ENCODE data around the gene NT5DC2. TPM values are rescaled to one million over a fixed set of nuclear protein-coding genes. Genes with fewer than 3 reads are reported as not detected.

Gene NT5DC2
- total RNA-seq, 2 donors from 2014 or later, result 25.4 to 32.4 TPM

GRCh38 chr3:52493232-52494017, 40.2 kb downstream of the NT5DC2 start:
- DNase-seq (no peak), ATAC-seq (no peak)
- WGBS, 2 donors, result 89 to 93% methylated on average over 5 to 7 of the region's 7 CpGs
- no peak overlapping the region for H3K4me3 ChIP-seq
- H3K9me3 ChIP-seq, result no peaks in the 10 kb centered on the region
- peaks cover 0 to 20% of the 10 kb centered on the region in 2 donors for H3K36me3 ChIP-seq (replicated peaks in 1 of 2; ENCODE audit: insufficient read depth in 1 of 2, low read depth in 2 of 2)
- H3K4me1 ChIP-seq, result peaks cover 4% of the 10 kb centered on the region
- H3K27me3 ChIP-seq, result no peaks in the 10 kb centered on the region
- intact Hi-C loops (cut with DNase I), result no loop called here
- TF ChIP-seq, protein P1, sequence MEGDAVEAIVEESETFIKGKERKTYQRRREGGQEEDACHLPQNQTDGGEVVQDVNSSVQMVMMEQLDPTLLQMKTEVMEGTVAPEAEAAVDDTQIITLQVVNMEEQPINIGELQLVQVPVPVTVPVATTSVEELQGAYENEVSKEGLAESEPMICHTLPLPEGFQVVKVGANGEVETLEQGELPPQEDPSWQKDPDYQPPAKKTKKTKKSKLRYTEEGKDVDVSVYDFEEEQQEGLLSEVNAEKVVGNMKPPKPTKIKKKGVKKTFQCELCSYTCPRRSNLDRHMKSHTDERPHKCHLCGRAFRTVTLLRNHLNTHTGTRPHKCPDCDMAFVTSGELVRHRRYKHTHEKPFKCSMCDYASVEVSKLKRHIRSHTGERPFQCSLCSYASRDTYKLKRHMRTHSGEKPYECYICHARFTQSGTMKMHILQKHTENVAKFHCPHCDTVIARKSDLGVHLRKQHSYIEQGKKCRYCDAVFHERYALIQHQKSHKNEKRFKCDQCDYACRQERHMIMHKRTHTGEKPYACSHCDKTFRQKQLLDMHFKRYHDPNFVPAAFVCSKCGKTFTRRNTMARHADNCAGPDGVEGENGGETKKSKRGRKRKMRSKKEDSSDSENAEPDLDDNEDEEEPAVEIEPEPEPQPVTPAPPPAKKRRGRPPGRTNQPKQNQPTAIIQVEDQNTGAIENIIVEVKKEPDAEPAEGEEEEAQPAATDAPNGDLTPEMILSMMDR (IDR thresholded peaks at IDR 0.05), result no peak
- TF ChIP-seq POLR2A (IDR thresholded peaks at IDR 0.05), result no peak
- H3K27ac ChIP-seq, result no peak overlapping the region

DNA sequence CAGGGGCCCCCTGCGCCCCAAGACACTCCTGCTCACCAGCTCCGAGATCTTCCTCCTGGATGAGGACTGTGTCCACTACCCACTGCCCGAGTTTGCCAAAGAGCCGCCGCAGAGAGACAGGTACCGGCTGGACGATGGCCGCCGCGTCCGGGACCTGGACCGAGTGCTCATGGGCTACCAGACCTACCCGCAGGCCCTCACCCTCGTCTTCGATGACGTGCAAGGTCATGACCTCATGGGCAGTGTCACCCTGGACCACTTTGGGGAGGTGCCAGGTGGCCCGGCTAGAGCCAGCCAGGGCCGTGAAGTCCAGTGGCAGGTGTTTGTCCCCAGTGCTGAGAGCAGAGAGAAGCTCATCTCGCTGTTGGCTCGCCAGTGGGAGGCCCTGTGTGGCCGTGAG, 41.6 kb downstream of the NT5DC2 start:
- Histone ChIP-seq H3K27ac (no peak overlapping the region), H3K36me3 (replicated peaks in 1 of 2; ENCODE audit: insufficient read depth in 1 of 2, low read depth in 2 of 2) (peaks cover 0 to 25% of the 10 kb centered on the region in 2 donors)

GRCh38 chr3:52490939-52491526, 42.6 kb downstream of the NT5DC2 start:
- no peak overlapping the region for H3K4me3 ChIP-seq
- no peaks in the 10 kb centered on the region for H3K9me3 ChIP-seq
- TF ChIP-seq, protein P1 (IDR thresholded peaks at IDR 0.05), result no peak
- TF ChIP-seq POLR2A (IDR thresholded peaks at IDR 0.05), result peak in 1 of 3 donors; percentile 16
- ATAC-seq (no peak), DNase-seq (peak in 1 of 4 donors; percentile 65)
- H3K27ac ChIP-seq, result peak overlapping the region in 2 of 4 donors; percentile 57 to 70
- no peaks in the 10 kb centered on the region for H3K27me3 ChIP-seq
- peaks cover 4% of the 10 kb centered on the region for H3K4me1 ChIP-seq
- peaks cover 0 to 25% of the 10 kb centered on the region in 2 donors for H3K36me3 ChIP-seq (replicated peaks in 1 of 2; ENCODE audit: insufficient read depth in 1 of 2, low read depth in 2 of 2)
- WGBS, 2 donors, result 58 to 68% methylated on average over 4 to 23 of the region's 23 CpGs
- intact Hi-C loops (cut with DNase I), result no loop called here

More for the DNA sequence above, 41.6 kb downstream of the NT5DC2 start:
- WGBS, 2 donors, result 96 to 97% methylated on average over 16 to 21 of the region's 21 CpGs
- TF ChIP-seq, protein P1 (IDR thresholded peaks at IDR 0.05), result no peak
- no peak for TF ChIP-seq POLR2A (IDR thresholded peaks at IDR 0.05)
- DNase-seq (no peak), ATAC-seq (no peak)
- Histone ChIP-seq H3K4me3 (no peak overlapping the region), H3K9me3 (no peaks in the 10 kb centered on the region), H3K27me3 (no peaks in the 10 kb centered on the region), H3K4me1 (peaks cover 4% of the 10 kb centered on the region)
- intact Hi-C loops (cut with DNase I), result no loop called here

GRCh38 chr3:52490035-52490938, 43.4 kb downstream of the NT5DC2 start:
- DNase-seq (no peak), ATAC-seq (no peak)
- Histone ChIP-seq H3K27ac (peak overlapping the region in 2 of 4 donors; percentile 9 to 70), H3K36me3 (replicated peaks in 1 of 2; ENCODE audit: insufficient read depth in 1 of 2, low read depth in 2 of 2) (peaks cover 0 to 25% of the 10 kb centered on the region in 2 donors), H3K4me1 (peaks cover 4% of the 10 kb centered on the region), H3K27me3 (no peaks in the 10 kb centered on the region), H3K4me3 (no peak overlapping the region), H3K9me3 (no peaks in the 10 kb centered on the region)
- WGBS, 2 donors, result 79 to 83% methylated on average over 11 to 22 of the region's 22 CpGs
- intact Hi-C loops (cut with DNase I), result no loop called here
- TF ChIP-seq, protein P1 (IDR thresholded peaks at IDR 0.05), result no peak
- TF ChIP-seq POLR2A (IDR thresholded peaks at IDR 0.05), result no peak
